ENCODE data around the gene LDLRAD4.

LDLRAD4 gene

GRCh38 chr18:13539843-13540476 is 321.4 kb downstream of the LDLRAD4 start:
- no peak for DNase-seq

- DNase-seq, result no peak
Observed at GRCh38 chr18:13540477-13541182, 322.1 kb downstream of the LDLRAD4 start.

DNA sequence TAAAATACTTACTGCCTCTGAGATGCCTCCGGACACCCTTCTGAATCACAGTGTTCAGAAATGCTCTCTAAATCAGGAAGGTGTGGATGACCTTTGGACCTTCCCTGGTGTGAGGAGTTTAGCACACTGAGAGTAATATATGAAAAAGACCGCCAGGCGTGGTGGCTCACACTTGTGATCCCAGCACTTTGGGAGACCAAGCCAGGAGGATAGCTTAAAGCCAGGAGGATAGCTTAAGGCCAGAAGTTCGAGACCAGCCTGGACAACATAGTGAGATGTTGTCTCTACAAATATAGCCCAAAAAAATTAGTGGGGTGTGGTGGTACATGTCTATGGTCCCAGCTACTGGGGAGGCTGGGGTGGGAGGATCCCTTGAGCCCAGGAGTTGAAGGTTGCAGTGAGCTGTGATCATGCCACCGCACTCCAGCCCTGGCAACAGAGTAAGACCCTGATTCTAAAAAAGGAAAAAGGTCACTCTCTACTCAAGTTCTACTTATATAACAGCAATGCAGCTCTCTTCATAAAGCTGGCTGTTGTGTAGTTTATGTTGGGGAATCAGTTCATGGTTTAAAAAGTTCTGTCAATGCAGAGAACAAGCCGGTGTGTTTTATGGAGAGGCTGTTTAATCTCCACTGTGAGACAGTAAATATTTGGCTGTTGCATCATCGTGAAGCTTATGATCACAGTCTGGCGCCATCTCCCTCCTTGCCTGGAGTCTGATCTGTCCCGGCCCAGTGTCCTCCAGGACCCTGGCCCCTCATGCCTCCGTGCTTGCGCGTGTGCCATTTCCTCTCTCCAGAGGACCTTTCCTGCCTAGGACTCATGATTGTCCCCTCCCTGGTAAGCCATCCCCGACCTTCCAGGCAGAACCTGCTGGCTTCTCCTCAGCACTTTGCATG is 323.3 kb downstream of the LDLRAD4 start:
- DNase-seq, result no peak

- no peak for DNase-seq
Observed at GRCh38 chr18:13542520-13542847, 323.9 kb downstream of the LDLRAD4 start.

GRCh38 chr18:13543144-13543543 is 324.6 kb downstream of the LDLRAD4 start:
- no peak for DNase-seq

GRCh38 chr18:13543811-13544732 is 325.5 kb downstream of the LDLRAD4 start:
- no peak for DNase-seq

DNA sequence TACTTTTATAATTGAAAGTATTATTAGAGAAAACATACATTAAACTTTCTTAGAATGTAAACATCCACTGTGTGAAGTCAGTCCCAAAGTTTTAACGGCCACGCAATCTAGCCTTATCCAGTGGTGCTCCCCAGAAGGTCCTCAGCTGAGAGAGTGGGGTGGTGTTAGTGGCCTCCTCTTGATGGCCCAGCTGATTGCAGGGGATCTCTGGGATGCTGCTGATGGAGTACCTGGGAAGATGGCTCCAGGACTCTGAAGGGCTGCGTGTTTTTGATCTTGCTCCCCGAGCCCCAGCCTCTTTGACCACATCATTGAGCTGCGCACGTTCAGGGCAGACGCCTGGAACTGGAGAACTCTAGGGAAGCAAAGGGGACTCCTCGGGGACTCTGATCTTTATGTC is 326.4 kb downstream of the LDLRAD4 start:
- DNase-seq, result no peak

DNA sequence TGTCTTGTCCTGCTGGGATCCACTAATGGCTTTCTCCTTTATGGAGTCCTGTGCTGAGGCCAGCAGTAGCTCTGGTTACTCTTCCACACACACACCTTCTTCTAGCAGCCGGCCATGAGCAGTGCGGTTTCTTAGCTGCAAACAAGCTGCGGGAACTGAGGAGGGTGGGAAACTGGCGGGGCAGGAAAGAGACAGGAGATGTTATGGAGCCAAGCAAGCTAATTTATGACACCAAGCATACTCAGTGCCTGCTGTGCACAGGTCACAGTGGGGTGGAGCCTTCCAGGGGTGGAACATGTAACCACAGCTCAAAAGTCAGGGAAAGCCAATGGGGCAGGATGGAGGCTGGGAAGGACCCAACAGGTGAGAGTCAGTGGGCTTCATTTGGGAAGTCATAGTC is 327.0 kb downstream of the LDLRAD4 start:
- DNase-seq, result no peak

DNA sequence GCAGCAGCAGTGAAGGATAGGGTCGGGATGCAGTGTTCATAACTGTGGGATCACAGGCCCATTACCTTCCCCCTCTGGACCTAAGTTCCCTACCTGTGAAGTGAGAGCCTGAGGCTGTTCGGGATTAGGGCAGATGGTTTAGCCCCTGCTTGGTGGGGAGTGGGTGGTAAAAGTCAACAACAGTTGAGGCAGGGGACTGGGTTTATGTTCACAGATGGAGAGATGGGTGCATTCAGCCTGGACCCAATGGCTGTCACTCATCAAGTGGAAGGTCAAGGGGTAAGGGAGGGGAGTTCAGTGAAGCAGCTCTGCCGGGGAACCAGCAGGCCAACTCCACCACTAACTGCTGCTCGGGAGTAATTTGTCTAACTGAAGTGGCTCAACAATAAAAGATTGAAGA is 327.4 kb downstream of the LDLRAD4 start:
- no peak for DNase-seq

DNA sequence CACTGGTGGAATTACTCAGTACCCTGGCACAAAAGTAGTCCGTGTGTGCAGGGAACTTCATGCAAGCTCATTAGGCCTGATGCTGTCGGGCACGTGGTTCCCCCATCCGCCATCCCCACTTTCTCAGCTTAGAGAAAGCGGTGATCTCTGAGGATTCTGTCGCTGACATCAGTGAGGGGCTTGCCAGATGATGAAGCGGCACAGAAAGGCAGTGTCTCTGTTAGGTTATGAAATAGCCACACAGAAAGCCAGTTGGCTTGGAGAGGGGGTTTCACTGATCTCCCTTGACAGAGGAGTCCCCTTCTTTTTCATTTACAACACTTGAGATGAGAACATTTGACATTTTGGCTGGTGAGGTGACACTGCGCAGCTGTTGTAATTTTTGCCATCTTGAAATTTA is 328.1 kb downstream of the LDLRAD4 start:
- DNase-seq, result no peak

- no peak for DNase-seq
Observed at GRCh38 chr18:13547347-13547746, 328.8 kb downstream of the LDLRAD4 start.

- DNase-seq, result no peak
Observed at GRCh38 chr18:13548106-13548819, 329.7 kb downstream of the LDLRAD4 start.

GRCh38 chr18:13548966-13549879 is 330.7 kb downstream of the LDLRAD4 start:
- no peak for DNase-seq

DNA sequence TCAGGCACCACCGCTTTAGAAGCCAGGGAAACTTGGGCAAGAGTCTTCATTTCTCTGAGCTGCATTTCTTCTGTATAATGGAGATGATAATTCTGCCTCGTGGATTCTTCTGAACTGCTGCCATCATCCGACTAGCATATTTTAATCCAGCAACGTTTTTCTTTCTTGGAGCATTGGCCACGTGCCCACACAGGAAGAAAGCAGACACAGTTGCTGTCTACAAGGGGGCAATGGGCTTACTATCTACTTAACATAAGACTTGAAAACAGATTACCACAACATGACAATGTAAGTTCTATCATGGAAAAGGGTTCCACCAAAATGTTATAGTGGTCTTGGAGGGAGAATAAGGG is 331.3 kb downstream of the LDLRAD4 start:
- DNase-seq, result no peak

- no peak for DNase-seq
Observed at GRCh38 chr18:13550418-13551304, 332.1 kb downstream of the LDLRAD4 start.

DNA sequence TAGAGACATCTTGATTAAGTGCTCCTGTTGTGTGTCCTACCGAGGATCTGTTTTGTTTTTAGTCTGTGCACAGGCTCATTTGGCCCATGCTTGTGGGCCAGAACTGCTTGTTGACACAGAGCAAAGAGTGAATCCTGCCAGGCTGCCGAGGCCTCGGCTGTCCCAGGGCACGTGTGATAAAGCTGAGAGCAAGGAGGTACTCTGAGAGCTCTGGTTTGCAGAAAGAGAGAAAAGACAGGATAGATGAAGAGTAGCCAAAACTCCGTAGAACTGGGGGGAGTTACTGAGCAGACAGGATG is 332.7 kb downstream of the LDLRAD4 start:
- no peak for DNase-seq

- DNase-seq, result no peak
Observed at GRCh38 chr18:13551841-13552733, 333.5 kb downstream of the LDLRAD4 start.

DNA sequence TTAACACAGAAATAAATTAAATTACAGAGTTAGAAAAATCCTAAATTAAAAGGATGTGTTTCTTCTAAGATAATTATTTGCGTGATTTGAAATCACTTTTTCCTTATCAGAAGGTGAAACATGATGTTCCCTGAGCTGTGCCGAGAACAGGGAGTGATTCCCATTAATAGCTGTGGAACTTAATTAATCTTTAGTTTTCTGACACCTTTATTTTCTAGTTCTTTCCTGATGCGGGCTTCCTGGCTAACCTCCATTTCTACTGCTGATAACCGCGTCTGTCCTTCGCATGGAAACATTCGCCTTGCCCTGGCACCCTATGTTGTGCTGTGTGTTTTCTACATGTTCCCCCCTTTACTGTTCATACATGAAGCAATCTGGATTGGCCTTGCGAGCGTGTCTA is 334.9 kb downstream of the LDLRAD4 start:
- DNase-seq, result no peak

- DNase-seq, result no peak
Observed at GRCh38 chr18:13555192-13555591, 336.6 kb downstream of the LDLRAD4 start.

Measured in right kidney (tissue), 1 donor.